ENCODE measurements around the gene HSPA13. TPM values are rescaled to one million over a fixed set of nuclear protein-coding genes. Genes with fewer than 3 reads are reported as not detected.
"Not testable (repeated sequence)": the region's sequence is repeated elsewhere in the genome, so short reads cannot be mapped to it uniquely, and the experiment has no call there.

Gene HSPA13
- total RNA-seq, 2 experiments from 2014 or later, result 41.1 to 41.4 TPM

DNA sequence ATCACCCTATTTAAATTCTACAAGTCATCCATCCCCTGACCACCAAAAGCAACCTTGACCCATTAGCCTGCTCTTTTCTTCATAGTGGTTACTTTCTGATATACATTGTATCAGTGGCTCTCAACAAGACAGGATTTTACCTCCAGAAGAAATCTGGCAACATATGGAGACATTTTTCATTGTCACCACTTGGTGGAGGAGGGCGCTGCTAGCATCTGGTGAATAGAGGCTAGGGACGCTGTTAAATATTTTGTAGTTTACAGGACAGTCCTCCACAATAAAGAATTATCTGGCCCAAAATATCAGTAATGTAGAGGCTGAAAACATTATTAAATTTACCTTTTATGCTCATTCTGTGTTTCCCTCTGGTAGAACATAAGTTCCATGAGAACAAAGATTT lies 6.1 kb downstream of the HSPA13 start:
- Mint-ChIP-seq H3K4me1 (ENCODE audit: low read depth) (peaks cover 13% of the 10 kb centered on the region), H3K9me3 (no peaks in the 10 kb centered on the region), H3K36me3 (ENCODE audit: low read depth) (peaks cover 54% of the 10 kb centered on the region), H3K27ac (no peak overlapping the region), H3K4me3 (no peak overlapping the region), H3K27me3 (ENCODE audit: low read depth) (no peaks in the 10 kb centered on the region)
- no peak for DNase-seq
- CTCF ChIA-PET, result interaction anchor here (0.6 kb wide), 1 partner anchor 234 kb away, joined by 4 read pairs; no protein-coding TSS in a partner anchor
- intact Hi-C loops (cut with micrococcal nuclease), result no loop called here

DNA sequence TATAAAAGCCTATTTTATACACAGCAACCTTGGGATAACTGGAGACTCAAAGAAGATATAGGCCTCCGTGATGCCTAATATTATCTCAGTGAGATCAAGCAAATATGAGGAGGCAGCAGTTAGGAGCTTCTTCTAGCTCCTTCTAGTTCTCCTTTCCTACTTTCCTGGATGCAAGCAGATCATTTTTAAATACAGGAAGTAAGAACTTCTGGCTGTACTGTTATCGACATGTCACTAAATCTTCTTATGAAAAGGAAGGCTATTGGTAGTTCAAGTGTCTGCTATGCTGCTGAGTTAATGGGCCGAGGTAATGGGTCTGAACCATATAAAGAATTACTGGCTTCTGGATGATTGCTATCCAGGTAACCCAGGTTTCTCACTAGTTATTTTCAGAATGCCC lies 15.9 kb downstream of the HSPA13 start:
- H3K36me3 Mint-ChIP-seq (ENCODE audit: low read depth), result peaks cover 4% of the 10 kb centered on the region

DNA sequence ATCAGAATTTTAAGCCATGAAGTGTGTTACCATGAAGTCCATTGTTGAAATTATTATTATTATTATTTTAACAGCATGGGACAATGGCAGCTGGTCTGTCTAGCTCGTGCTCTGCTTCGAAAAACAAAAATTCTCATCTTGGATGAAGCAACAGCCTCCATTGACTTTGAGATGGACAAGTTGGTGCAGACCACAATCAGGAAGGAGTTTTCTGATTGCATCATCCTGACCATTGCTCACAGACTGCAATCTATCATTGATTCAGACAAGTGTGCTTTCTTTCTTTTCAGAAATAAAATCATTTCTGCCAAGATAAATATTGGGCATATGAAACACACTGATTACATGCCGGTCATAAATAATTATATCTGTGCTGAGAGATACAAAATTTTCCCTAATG lies 21.0 kb downstream of the HSPA13 start:
- no peaks in the 10 kb centered on the region for H3K36me3 Mint-ChIP-seq (ENCODE audit: low read depth)
- DNase-seq, result no peak
- no peaks in the 10 kb centered on the region for H3K9me3 Mint-ChIP-seq
- intact Hi-C loops (cut with micrococcal nuclease), result no loop called here
- CTCF ChIA-PET, result no interaction called here
- peaks cover 9% of the 10 kb centered on the region for H3K27me3 Mint-ChIP-seq (ENCODE audit: low read depth)
- H3K4me3 Mint-ChIP-seq, result no peak overlapping the region
- no peak overlapping the region for H3K27ac Mint-ChIP-seq
- H3K4me1 Mint-ChIP-seq (ENCODE audit: low read depth), result no peaks in the 10 kb centered on the region

More for the DNA sequence above, 15.9 kb downstream of the HSPA13 start:
- no peak overlapping the region for H3K4me3 Mint-ChIP-seq
- H3K9me3 Mint-ChIP-seq, result no peaks in the 10 kb centered on the region
- CTCF ChIA-PET, result interaction anchor here (0.6 kb wide), 1 partner anchor 109 kb away, joined by 4 read pairs; no protein-coding TSS in a partner anchor
- no peak overlapping the region for H3K27ac Mint-ChIP-seq
- intact Hi-C loops (cut with micrococcal nuclease), result no loop called here
- DNase-seq, result no peak
- no peaks in the 10 kb centered on the region for H3K27me3 Mint-ChIP-seq (ENCODE audit: low read depth)
- H3K4me1 Mint-ChIP-seq (ENCODE audit: low read depth), result no peaks in the 10 kb centered on the region

DNA sequence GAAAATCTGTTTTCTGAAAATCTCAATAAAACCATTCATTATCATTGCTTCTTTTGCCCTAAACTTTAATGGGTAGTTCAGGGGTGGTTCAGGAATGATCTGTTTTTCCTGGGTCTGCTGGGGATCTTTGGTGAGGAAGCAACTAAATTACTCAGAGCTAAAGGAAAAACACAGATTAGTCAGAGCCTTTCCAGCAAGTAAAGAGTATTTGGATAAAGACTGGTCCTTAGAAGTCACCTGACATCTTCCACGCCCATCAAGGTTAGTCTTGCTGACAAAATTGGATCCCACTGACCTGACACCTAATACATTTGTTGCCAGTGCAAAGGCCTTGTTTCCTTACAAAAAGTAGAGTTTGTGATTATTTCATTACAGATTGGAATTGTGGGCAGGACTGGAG lies 24.2 kb downstream of the HSPA13 start:
- Mint-ChIP-seq H3K36me3 (ENCODE audit: low read depth) (no peaks in the 10 kb centered on the region), H3K27ac (no peak overlapping the region), H3K4me3 (no peak overlapping the region), H3K4me1 (ENCODE audit: low read depth) (no peaks in the 10 kb centered on the region), H3K9me3 (no peaks in the 10 kb centered on the region), H3K27me3 (ENCODE audit: low read depth) (peaks cover 18% of the 10 kb centered on the region)
- CTCF ChIA-PET, result no interaction called here
- intact Hi-C loops (cut with micrococcal nuclease), result no loop called here
- no peak for DNase-seq

DNA sequence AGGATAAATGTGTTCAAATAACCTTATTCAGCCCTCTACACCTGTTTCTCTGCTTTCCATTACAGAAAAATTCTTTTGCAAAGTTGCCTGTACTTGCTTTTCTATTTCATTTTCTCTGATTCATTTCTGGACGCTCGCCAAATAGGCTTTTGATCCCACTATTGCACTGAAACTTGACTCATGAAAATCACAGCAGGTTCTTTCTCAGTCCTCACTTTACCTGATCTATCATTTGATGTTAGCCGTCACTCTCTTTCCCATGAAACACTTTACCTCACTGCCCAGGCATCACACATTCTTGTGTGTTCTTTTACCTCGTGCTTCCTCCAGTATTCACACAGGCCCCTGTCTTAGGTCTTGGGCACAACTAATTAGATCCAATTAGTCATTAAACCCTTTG lies 26.2 kb downstream of the HSPA13 start:
- Mint-ChIP-seq H3K36me3 (ENCODE audit: low read depth) (no peaks in the 10 kb centered on the region), H3K4me1 (ENCODE audit: low read depth) (no peaks in the 10 kb centered on the region), H3K4me3 (no peak overlapping the region), H3K9me3 (no peaks in the 10 kb centered on the region), H3K27me3 (ENCODE audit: low read depth) (peaks cover 18% of the 10 kb centered on the region), H3K27ac (no peak overlapping the region)
- intact Hi-C loops (cut with micrococcal nuclease), result no loop called here
- CTCF ChIA-PET, result no interaction called here
- DNase-seq, result no peak

DNA sequence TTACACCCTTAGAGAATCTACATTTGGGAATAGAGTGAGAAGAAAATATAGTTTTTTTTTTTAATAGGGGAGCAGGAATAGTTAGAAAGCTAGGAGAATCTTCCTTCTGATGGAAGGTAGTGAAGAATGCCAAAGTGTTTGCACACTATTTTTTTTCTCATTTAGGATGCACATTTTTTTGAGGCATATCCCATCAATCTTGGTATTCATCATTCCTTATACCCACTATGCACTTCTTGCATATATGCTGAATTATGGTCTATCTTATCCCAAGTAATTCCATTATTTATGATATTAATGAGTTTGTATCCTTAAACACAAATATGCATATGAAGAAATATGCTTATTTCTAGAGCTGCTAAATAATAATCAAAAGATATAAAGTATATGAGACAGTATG lies 28.4 kb downstream of the HSPA13 start:
- Mint-ChIP-seq H3K4me3 (no peak overlapping the region), H3K36me3 (ENCODE audit: low read depth) (no peaks in the 10 kb centered on the region), H3K27me3 (ENCODE audit: low read depth) (peaks cover 14% of the 10 kb centered on the region), H3K27ac (no peak overlapping the region), H3K9me3 (no peaks in the 10 kb centered on the region), H3K4me1 (ENCODE audit: low read depth) (no peaks in the 10 kb centered on the region)
- DNase-seq, result no peak
- intact Hi-C loops (cut with micrococcal nuclease), result no loop called here
- CTCF ChIA-PET, result no interaction called here

DNA sequence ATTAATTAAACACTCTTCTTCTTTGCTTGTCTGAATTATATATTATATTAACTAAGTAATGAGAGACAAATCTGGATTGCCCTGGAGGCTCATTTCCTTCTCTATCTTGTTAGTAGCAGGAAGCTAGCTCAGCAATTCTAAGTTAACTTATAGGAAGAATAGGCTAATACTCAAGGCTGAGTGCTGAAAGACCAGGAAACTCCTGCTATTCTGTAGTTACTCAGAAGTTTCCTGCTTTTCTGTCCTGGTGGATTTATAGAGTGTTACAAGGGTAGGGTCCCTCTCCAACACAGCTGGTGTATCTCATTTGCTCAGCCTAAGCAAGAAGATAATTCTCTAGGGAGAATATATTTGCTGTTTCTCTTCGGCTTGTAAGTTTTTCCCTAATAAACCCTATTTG lies 29.2 kb downstream of the HSPA13 start:
- H3K36me3 Mint-ChIP-seq (ENCODE audit: low read depth), result no peaks in the 10 kb centered on the region
- DNase-seq, result no peak
- H3K4me3 Mint-ChIP-seq, result no peak overlapping the region
- H3K27me3 Mint-ChIP-seq (ENCODE audit: low read depth), result peaks cover 11% of the 10 kb centered on the region
- H3K9me3 Mint-ChIP-seq, result no peaks in the 10 kb centered on the region
- CTCF ChIA-PET, result no interaction called here
- no peaks in the 10 kb centered on the region for H3K4me1 Mint-ChIP-seq (ENCODE audit: low read depth)
- H3K27ac Mint-ChIP-seq, result no peak overlapping the region
- intact Hi-C loops (cut with micrococcal nuclease), result no loop called here

DNA sequence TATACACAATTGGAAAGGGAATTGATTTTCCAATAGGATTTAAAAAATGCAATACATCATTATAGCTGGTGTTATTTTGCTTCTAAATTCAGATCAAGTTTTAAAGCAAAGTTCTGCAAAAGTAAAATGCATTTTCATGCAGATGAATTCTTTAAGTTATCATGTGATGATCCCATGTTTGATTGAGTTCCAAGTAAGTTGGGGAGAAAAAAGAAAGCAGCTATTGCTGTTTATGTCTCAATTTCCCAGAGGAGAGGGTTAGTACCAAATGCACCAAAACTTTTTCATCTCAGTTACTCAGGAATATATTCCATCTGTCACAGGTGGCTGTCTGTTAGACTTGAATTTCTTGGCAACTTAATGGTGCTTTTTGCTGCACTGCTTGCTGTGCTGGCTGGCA lies 29.7 kb downstream of the HSPA13 start:
- H3K36me3 Mint-ChIP-seq (ENCODE audit: low read depth), result no peaks in the 10 kb centered on the region
- no peak overlapping the region for H3K27ac Mint-ChIP-seq
- no peak for DNase-seq
- no peaks in the 10 kb centered on the region for H3K9me3 Mint-ChIP-seq
- H3K4me1 Mint-ChIP-seq (ENCODE audit: low read depth), result no peaks in the 10 kb centered on the region
- H3K4me3 Mint-ChIP-seq, result no peak overlapping the region
- intact Hi-C loops (cut with micrococcal nuclease), result no loop called here
- CTCF ChIA-PET, result no interaction called here
- H3K27me3 Mint-ChIP-seq (ENCODE audit: low read depth), result peaks cover 11% of the 10 kb centered on the region

DNA sequence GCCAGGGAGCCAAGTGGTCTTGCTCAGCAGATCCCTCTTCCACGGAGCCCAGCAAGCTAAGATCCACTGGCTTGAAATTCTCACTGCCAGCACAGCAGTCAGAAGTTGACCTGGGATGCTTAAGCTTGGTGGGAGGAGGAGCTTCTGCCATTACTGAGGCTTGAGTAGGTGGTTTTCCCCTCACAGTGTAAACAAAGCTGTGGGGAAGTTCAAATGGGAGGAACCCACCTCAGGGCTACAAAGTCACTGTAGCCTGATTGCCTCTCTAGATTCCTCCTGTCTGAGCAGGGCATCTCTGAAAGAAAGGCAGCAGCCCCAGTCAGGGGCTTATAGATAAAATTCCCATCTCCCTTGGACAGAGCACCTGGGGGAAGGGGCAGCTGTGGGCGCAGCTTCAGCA lies 55.6 kb downstream of the HSPA13 start:
- H3K4me3 Mint-ChIP-seq; H3K27ac Mint-ChIP-seq; CTCF ChIA-PET; intact Hi-C loops (cut with micrococcal nuclease); DNase-seq; H3K36me3 Mint-ChIP-seq (ENCODE audit: low read depth); H3K9me3 Mint-ChIP-seq; H3K4me1 Mint-ChIP-seq (ENCODE audit: low read depth): not testable (repeated sequence)
- peaks cover 28% of the 10 kb centered on the region for H3K27me3 Mint-ChIP-seq (ENCODE audit: low read depth)

DNA sequence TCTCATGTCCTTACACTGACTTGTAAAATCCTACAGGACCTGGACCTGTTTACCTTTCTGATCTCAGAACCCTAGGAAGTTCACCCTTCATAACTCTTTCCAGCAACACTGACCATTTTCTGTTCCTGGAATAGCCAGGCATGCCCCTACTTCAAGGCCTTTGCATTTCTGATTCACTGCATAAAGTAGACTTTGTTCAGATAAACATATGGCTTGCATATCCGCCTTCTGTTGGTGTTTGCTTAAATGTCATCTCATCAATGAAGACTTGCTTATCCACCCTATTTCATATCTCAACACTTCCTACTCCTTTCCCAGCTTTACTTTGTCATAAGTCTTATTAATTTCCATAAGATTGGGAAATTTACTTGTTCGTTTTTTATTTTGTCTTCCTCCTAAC lies 57.4 kb downstream of the HSPA13 start:
- Mint-ChIP-seq H3K4me1 (ENCODE audit: low read depth) (no peaks in the 10 kb centered on the region), H3K27me3 (ENCODE audit: low read depth) (peaks cover 27% of the 10 kb centered on the region), H3K4me3 (no peak overlapping the region), H3K27ac (no peak overlapping the region), H3K36me3 (ENCODE audit: low read depth) (no peaks in the 10 kb centered on the region), H3K9me3 (peaks cover 5% of the 10 kb centered on the region)
- intact Hi-C loops (cut with micrococcal nuclease), result no loop called here
- DNase-seq, result no peak
- CTCF ChIA-PET, result interaction anchor here (1.3 kb wide), 1 partner anchor 18 kb away, joined by 3 read pairs; no protein-coding TSS in a partner anchor

Other genes starting within 250 kb of the HSPA13 start
- gene LIPI, start 172.2 kb downstream of the HSPA13 start, total RNA-seq, result not detected
- 1 to 10 TPM; 4.9 to 5.9 TPM for gene RBM11, start 167.0 kb downstream of the HSPA13 start, total RNA-seq
- 10 to 100 TPM; 41.1 to 43.0 TPM for gene SAMSN1, start 163.2 kb upstream of the HSPA13 start, total RNA-seq

Measured in activated naive CD4-positive, alpha-beta T cell treated with anti-CD3 and anti-CD28 coated beads for 36 hours (primary cell).